ENCODE results near the gene SGK1. TPM values are rescaled to one million over a fixed set of nuclear protein-coding genes. Genes with fewer than 3 reads are reported as not detected.
"Not testable (repeated sequence)": the region's sequence is repeated elsewhere in the genome, so short reads cannot be mapped to it uniquely, and the experiment has no call there.

SGK1 gene
- total RNA-seq, 3 donors from 2014 or later, result 104 to 459 (median 193) TPM

GRCh38 chr6:134199848-134200606 lies 117.9 kb downstream of the SGK1 start:
- intact Hi-C loops (cut with DNase I; ENCODE audit: low total_unique reads), result no loop called here
- Histone ChIP-seq H3K4me3 (no peak overlapping the region), H3K36me3 (no peaks in the 10 kb centered on the region), H3K9me3 (no peaks in the 10 kb centered on the region), H3K4me1 (no peaks in the 10 kb centered on the region), H3K27ac (no peak overlapping the region), H3K27me3 (no peaks in the 10 kb centered on the region)
- TF ChIP-seq CTCF (IDR thresholded peaks at IDR 0.05), result no peak
- no peak for TF ChIP-seq POLR2A (IDR thresholded peaks at IDR 0.05)
- no peak for TF ChIP-seq POLR2AphosphoS5 (IDR thresholded peaks at IDR 0.05)
- DNase-seq (ENCODE audit: low spot score in 2 of 2), result no peak

GRCh38 chr6:134198093-134198492 lies 119.8 kb downstream of the SGK1 start:
- DNase-seq (ENCODE audit: low spot score in 2 of 2), result no peak
- H3K4me1 ChIP-seq, result no peaks in the 10 kb centered on the region
- H3K27ac ChIP-seq, result no peak overlapping the region
- no peaks in the 10 kb centered on the region for H3K9me3 ChIP-seq
- no peaks in the 10 kb centered on the region for H3K36me3 ChIP-seq
- TF ChIP-seq CTCF (IDR thresholded peaks at IDR 0.05) (no peak), POLR2A (IDR thresholded peaks at IDR 0.05) (no peak), POLR2AphosphoS5 (IDR thresholded peaks at IDR 0.05) (no peak)
- no peaks in the 10 kb centered on the region for H3K27me3 ChIP-seq
- intact Hi-C loops (cut with DNase I; ENCODE audit: low total_unique reads), result no loop called here
- no peak overlapping the region for H3K4me3 ChIP-seq

GRCh38 chr6:134197685-134198084 lies 120.2 kb downstream of the SGK1 start:
- H3K4me3 ChIP-seq; H3K4me1 ChIP-seq; DNase-seq (ENCODE audit: low spot score in 2 of 2); H3K27me3 ChIP-seq; H3K27ac ChIP-seq; H3K9me3 ChIP-seq; H3K36me3 ChIP-seq; intact Hi-C loops (cut with DNase I; ENCODE audit: low total_unique reads): not testable (repeated sequence)

GRCh38 chr6:134196568-134197193 lies 121.2 kb downstream of the SGK1 start:
- TF ChIP-seq CTCF (IDR thresholded peaks at IDR 0.05) (no peak), POLR2A (IDR thresholded peaks at IDR 0.05) (no peak), POLR2AphosphoS5 (IDR thresholded peaks at IDR 0.05) (no peak)
- no peak overlapping the region for H3K4me3 ChIP-seq
- H3K4me1 ChIP-seq, result no peaks in the 10 kb centered on the region
- DNase-seq (ENCODE audit: low spot score in 2 of 2), result no peak
- H3K9me3 ChIP-seq, result no peaks in the 10 kb centered on the region
- intact Hi-C loops (cut with DNase I; ENCODE audit: low total_unique reads), result no loop called here
- H3K27ac ChIP-seq, result no peak overlapping the region
- H3K36me3 ChIP-seq, result no peaks in the 10 kb centered on the region
- no peaks in the 10 kb centered on the region for H3K27me3 ChIP-seq

GRCh38 chr6:134195985-134196384 lies 121.9 kb downstream of the SGK1 start:
- no peak for DNase-seq (ENCODE audit: low spot score in 2 of 2)
- Histone ChIP-seq H3K36me3 (no peaks in the 10 kb centered on the region), H3K27ac (no peak overlapping the region), H3K9me3 (no peaks in the 10 kb centered on the region), H3K4me3 (no peak overlapping the region), H3K27me3 (no peaks in the 10 kb centered on the region), H3K4me1 (no peaks in the 10 kb centered on the region)
- intact Hi-C loops (cut with DNase I; ENCODE audit: low total_unique reads), result no loop called here
- TF ChIP-seq CTCF (IDR thresholded peaks at IDR 0.05) (no peak), POLR2AphosphoS5 (IDR thresholded peaks at IDR 0.05) (no peak)

Data from breast epithelium (tissue), 4 donors.